ENCODE data around the gene HLA-G.
A peak's percentile ranks its signal among the peaks of the same experiment; 100 is the strongest.

The HLA-G gene

GRCh38 chr6:29845405-29846006 is 17.9 kb downstream of the HLA-G start:
- Histone ChIP-seq H3K36me3 (ENCODE audit: control insufficient read depth in 4 of 4, insufficient read depth in 4 of 4, low read length in 3 of 4) (no peaks in the 10 kb centered on the region), H3K27me3 (replicated peaks in 2 of 5; ENCODE audit: control insufficient read depth in 4 of 5, insufficient read depth in 5 of 5, low read length in 4 of 5) (peaks cover 8 to 64% (median 18%) of the 10 kb centered on the region in 5 experiments), H3K9me3 (ENCODE audit: control extremely low read depth in 1 of 5, control insufficient read depth in 4 of 5, insufficient read depth in 2 of 5, low read depth in 1 of 5, low read length in 4 of 5) (peaks cover 4 to 12% (median 5%) of the 10 kb centered on the region in 5 experiments), H3K27ac (ENCODE audit: insufficient read depth in 1 of 2, low read depth in 1 of 2, low read length in 2 of 2, poor library complexity in 1 of 2, severe bottlenecking in 2 of 2) (no peak overlapping the region), H3K4me1 (ENCODE audit: control extremely low read depth in 1 of 4, control insufficient read depth in 4 of 4, insufficient read depth in 4 of 4, low read length in 3 of 4) (peaks cover 0 to 6% (median 3%) of the 10 kb centered on the region in 4 experiments), H3K4me3 (ENCODE audit: control insufficient read depth in 1 of 7, extremely low read depth in 1 of 7, insufficient read depth in 4 of 7, low read depth in 2 of 7, low read length in 6 of 7) (no peak overlapping the region)
- ChIA-PET CTCF (interaction anchor here (0.8 kb wide), 1 partner anchor 12 kb away, joined by 3 read pairs; no protein-coding TSS in a partner anchor), POLR2A (no interaction called here)
- 92% methylated on average over 2 of the region's 2 CpGs for WGBS (ENCODE audit: insufficient coverage)
- DNase-seq, result peak in 2 of 3 donors; percentile 55 to 76

- Histone ChIP-seq H3K27ac (ENCODE audit: insufficient read depth in 1 of 2, low read depth in 1 of 2, low read length in 2 of 2, poor library complexity in 1 of 2, severe bottlenecking in 2 of 2) (no peak overlapping the region), H3K4me3 (ENCODE audit: control insufficient read depth in 1 of 7, extremely low read depth in 1 of 7, insufficient read depth in 4 of 7, low read depth in 2 of 7, low read length in 6 of 7) (no peak overlapping the region), H3K36me3 (ENCODE audit: control insufficient read depth in 4 of 4, insufficient read depth in 4 of 4, low read length in 3 of 4) (no peaks in the 10 kb centered on the region), H3K9me3 (ENCODE audit: control extremely low read depth in 1 of 5, control insufficient read depth in 4 of 5, insufficient read depth in 2 of 5, low read depth in 1 of 5, low read length in 4 of 5) (peaks cover 0 to 3% (median 1%) of the 10 kb centered on the region in 5 experiments), H3K27me3 (replicated peaks in 2 of 5; ENCODE audit: control insufficient read depth in 4 of 5, insufficient read depth in 5 of 5, low read length in 4 of 5) (peaks cover 6 to 69% (median 15%) of the 10 kb centered on the region in 5 experiments), H3K4me1 (ENCODE audit: control extremely low read depth in 1 of 4, control insufficient read depth in 4 of 4, insufficient read depth in 4 of 4, low read length in 3 of 4) (peaks cover 0 to 7% (median 3%) of the 10 kb centered on the region in 4 experiments)
- ChIA-PET CTCF (interaction anchor here (0.6 to 3.5 kb wide), 23 partner anchors 11 to 319 kb away, joined by 3 to 52 read pairs (median 4); no protein-coding TSS in a partner anchor), POLR2A (no interaction called here)
- WGBS (ENCODE audit: insufficient coverage), result 9% methylated on average over 13 of the region's 14 CpGs
- peak; percentile 70 to 82 (median 74) for DNase-seq
Observed at GRCh38 chr6:29847871-29848630, 20.4 kb downstream of the HLA-G start.

GRCh38 chr6:29850011-29850553 is 22.5 kb downstream of the HLA-G start:
- peaks cover 0 to 7% (median 3%) of the 10 kb centered on the region in 4 experiments for H3K4me1 ChIP-seq (ENCODE audit: control extremely low read depth in 1 of 4, control insufficient read depth in 4 of 4, insufficient read depth in 4 of 4, low read length in 3 of 4)
- peaks cover 0 to 3% (median 0%) of the 10 kb centered on the region in 5 experiments for H3K9me3 ChIP-seq (ENCODE audit: control extremely low read depth in 1 of 5, control insufficient read depth in 4 of 5, insufficient read depth in 2 of 5, low read depth in 1 of 5, low read length in 4 of 5)
- H3K27me3 ChIP-seq (replicated peaks in 2 of 5; ENCODE audit: control insufficient read depth in 4 of 5, insufficient read depth in 5 of 5, low read length in 4 of 5), result peaks cover 11 to 63% (median 11%) of the 10 kb centered on the region in 5 experiments
- H3K4me3 ChIP-seq (ENCODE audit: control insufficient read depth in 1 of 7, extremely low read depth in 1 of 7, insufficient read depth in 4 of 7, low read depth in 2 of 7, low read length in 6 of 7), result peak overlapping the region in 5 of 7 experiments; percentile 6 to 61 (median 54)
- 8% methylated on average over 22 of the region's 38 CpGs for WGBS (ENCODE audit: insufficient coverage)
- no peak overlapping the region for H3K27ac ChIP-seq (ENCODE audit: insufficient read depth in 1 of 2, low read depth in 1 of 2, low read length in 2 of 2, poor library complexity in 1 of 2, severe bottlenecking in 2 of 2)
- no peaks in the 10 kb centered on the region for H3K36me3 ChIP-seq (ENCODE audit: control insufficient read depth in 4 of 4, insufficient read depth in 4 of 4, low read length in 3 of 4)
- DNase-seq, result peak in 2 of 3 donors; percentile 27 to 36
- POLR2A ChIA-PET, result no interaction called here
- CTCF ChIA-PET, result interaction anchor here (1.1 to 4.1 kb wide), 5 partner anchors 117 to 167 kb away, joined by 4 to 52 read pairs (median 23); no protein-coding TSS in a partner anchor

- ChIA-PET POLR2A (no interaction called here), CTCF (interaction anchor here (1.0 to 4.1 kb wide), 7 partner anchors 10 to 279 kb away, joined by 3 to 28 read pairs (median 5); no protein-coding TSS in a partner anchor)
- H3K27me3 ChIP-seq (replicated peaks in 2 of 5; ENCODE audit: control insufficient read depth in 4 of 5, insufficient read depth in 5 of 5, low read length in 4 of 5), result peaks cover 7 to 53% (median 11%) of the 10 kb centered on the region in 5 experiments
- H3K36me3 ChIP-seq (ENCODE audit: control insufficient read depth in 4 of 4, insufficient read depth in 4 of 4, low read length in 3 of 4), result no peaks in the 10 kb centered on the region
- no peak for DNase-seq
- peaks cover 0 to 7% (median 3%) of the 10 kb centered on the region in 4 experiments for H3K4me1 ChIP-seq (ENCODE audit: control extremely low read depth in 1 of 4, control insufficient read depth in 4 of 4, insufficient read depth in 4 of 4, low read length in 3 of 4)
- 91% methylated on average over 3 of the region's 3 CpGs for WGBS (ENCODE audit: insufficient coverage)
- no peak overlapping the region for H3K4me3 ChIP-seq (ENCODE audit: control insufficient read depth in 1 of 7, extremely low read depth in 1 of 7, insufficient read depth in 4 of 7, low read depth in 2 of 7, low read length in 6 of 7)
- no peak overlapping the region for H3K27ac ChIP-seq (ENCODE audit: insufficient read depth in 1 of 2, low read depth in 1 of 2, low read length in 2 of 2, poor library complexity in 1 of 2, severe bottlenecking in 2 of 2)
- no peaks in the 10 kb centered on the region for H3K9me3 ChIP-seq (ENCODE audit: control extremely low read depth in 1 of 5, control insufficient read depth in 4 of 5, insufficient read depth in 2 of 5, low read depth in 1 of 5, low read length in 4 of 5)
Observed at GRCh38 chr6:29851190-29851589, 23.6 kb downstream of the HLA-G start.

GRCh38 chr6:29853245-29853644 is 25.6 kb downstream of the HLA-G start:
- no peak for DNase-seq
- ChIA-PET CTCF (interaction anchor here (1.1 to 4.1 kb wide), 3 partner anchors 11 to 114 kb away, joined by 3 to 28 read pairs (median 3); no protein-coding TSS in a partner anchor), POLR2A (interaction anchor here (0.7 kb wide), 1 partner anchor 34 kb away, joined by 4 read pairs; no protein-coding TSS in a partner anchor)
- WGBS (ENCODE audit: insufficient coverage), result no CpG with 5 or more reads among the region's 2 CpGs
- H3K27ac ChIP-seq (ENCODE audit: insufficient read depth in 1 of 2, low read depth in 1 of 2, low read length in 2 of 2, poor library complexity in 1 of 2, severe bottlenecking in 2 of 2), result no peak overlapping the region
- peaks cover 0 to 7% (median 3%) of the 10 kb centered on the region in 4 experiments for H3K4me1 ChIP-seq (ENCODE audit: control extremely low read depth in 1 of 4, control insufficient read depth in 4 of 4, insufficient read depth in 4 of 4, low read length in 3 of 4)
- H3K9me3 ChIP-seq (ENCODE audit: control extremely low read depth in 1 of 5, control insufficient read depth in 4 of 5, insufficient read depth in 2 of 5, low read depth in 1 of 5, low read length in 4 of 5), result no peaks in the 10 kb centered on the region
- no peak overlapping the region for H3K4me3 ChIP-seq (ENCODE audit: control insufficient read depth in 1 of 7, extremely low read depth in 1 of 7, insufficient read depth in 4 of 7, low read depth in 2 of 7, low read length in 6 of 7)
- peaks cover 4 to 43% (median 11%) of the 10 kb centered on the region in 5 experiments for H3K27me3 ChIP-seq (replicated peaks in 2 of 5; ENCODE audit: control insufficient read depth in 4 of 5, insufficient read depth in 5 of 5, low read length in 4 of 5)
- H3K36me3 ChIP-seq (ENCODE audit: control insufficient read depth in 4 of 4, insufficient read depth in 4 of 4, low read length in 3 of 4), result no peaks in the 10 kb centered on the region

- no peak overlapping the region for H3K4me3 ChIP-seq (ENCODE audit: control insufficient read depth in 1 of 7, extremely low read depth in 1 of 7, insufficient read depth in 4 of 7, low read depth in 2 of 7, low read length in 6 of 7)
- H3K27me3 ChIP-seq (replicated peaks in 2 of 5; ENCODE audit: control insufficient read depth in 4 of 5, insufficient read depth in 5 of 5, low read length in 4 of 5), result peaks cover 0 to 14% (median 7%) of the 10 kb centered on the region in 5 experiments
- no peak overlapping the region for H3K27ac ChIP-seq (ENCODE audit: insufficient read depth in 1 of 2, low read depth in 1 of 2, low read length in 2 of 2, poor library complexity in 1 of 2, severe bottlenecking in 2 of 2)
- ChIA-PET POLR2A (no interaction called here), CTCF (interaction anchor here (1.2 kb wide), 2 partner anchors 13 to 120 kb away, joined by 3 read pairs; no protein-coding TSS in a partner anchor)
- no peaks in the 10 kb centered on the region for H3K36me3 ChIP-seq (ENCODE audit: control insufficient read depth in 4 of 4, insufficient read depth in 4 of 4, low read length in 3 of 4)
- H3K9me3 ChIP-seq (ENCODE audit: control extremely low read depth in 1 of 5, control insufficient read depth in 4 of 5, insufficient read depth in 2 of 5, low read depth in 1 of 5, low read length in 4 of 5), result no peaks in the 10 kb centered on the region
- H3K4me1 ChIP-seq (ENCODE audit: control extremely low read depth in 1 of 4, control insufficient read depth in 4 of 4, insufficient read depth in 4 of 4, low read length in 3 of 4), result no peaks in the 10 kb centered on the region
- no peak for DNase-seq
- WGBS (ENCODE audit: insufficient coverage), result no CpG with 5 or more reads among the region's 1 CpG
Observed at GRCh38 chr6:29858006-29858405, 30.4 kb downstream of the HLA-G start.

Data from common myeloid progenitor, CD34-positive (primary cell).